Measurements from ENCODE around the gene LASP1.
A peak's percentile ranks its signal among the peaks of the same experiment; 100 is the strongest.
"Not testable (repeated sequence)": the region's sequence is repeated elsewhere in the genome, so short reads cannot be mapped to it uniquely, and the experiment has no call there.

The LASP1 gene

GRCh38 chr17:38869526-38870258, at the start of gene LASP1:
LASP1 (plus strand) TSS chr17:38870058; CDS start chr17:38870190, 132 bp downstream.
- DNase-seq: peak; percentile 80

GRCh38 chr17:38824899-38825761, 44.7 kb upstream of the LASP1 start, which contains the start of gene CWC25:
CWC25 (minus strand) TSS chr17:38825321; CDS start chr17:38825183, 138 bp downstream.
- DNase-seq: peak; percentile 75

- DNase-seq: no peak
Measured at GRCh38 chr17:38825762-38826247, 44.1 kb upstream of the LASP1 start.

GRCh38 chr17:38844261-38844757, 25.5 kb upstream of the LASP1 start:
- DNase-seq: no peak

- DNase-seq: no peak
Measured at GRCh38 chr17:38848557-38848891, 21.3 kb upstream of the LASP1 start.

GRCh38 chr17:38848939-38849605, 20.8 kb upstream of the LASP1 start:
- no peak for DNase-seq

- DNase-seq: no peak
Measured at GRCh38 chr17:38850374-38850773, 19.5 kb upstream of the LASP1 start.

- no peak for DNase-seq
Measured at GRCh38 chr17:38851434-38851833, 18.4 kb upstream of the LASP1 start.

- DNase-seq: no peak
Measured at GRCh38 chr17:38852771-38853291, 17.0 kb upstream of the LASP1 start.

GRCh38 chr17:38853292-38854219, 16.3 kb upstream of the LASP1 start, which contains the start of gene RPL23:
RPL23 (minus strand) TSS chr17:38853721; CDS start chr17:38853710, 11 bp downstream.
- DNase-seq: peak; percentile 92

- DNase-seq: not testable (repeated sequence)
Measured at GRCh38 chr17:38855101-38855714, 14.7 kb upstream of the LASP1 start.

- no peak for DNase-seq
Measured at GRCh38 chr17:38857271-38857670, 12.6 kb upstream of the LASP1 start.

GRCh38 chr17:38861399-38861843, 8.4 kb upstream of the LASP1 start:
- DNase-seq: no peak

GRCh38 chr17:38864636-38865398, 5.0 kb upstream of the LASP1 start:
- DNase-seq: no peak

- DNase-seq: no peak
Measured at GRCh38 chr17:38867179-38867967, 2.5 kb upstream of the LASP1 start.

GRCh38 chr17:38867968-38868816, 1.7 kb upstream of the LASP1 start:
- no peak for DNase-seq

GRCh38 chr17:38868817-38869525, 887 bp upstream of the LASP1 start:
- peak; percentile 69 for DNase-seq

Measured in NCI-H1048 (cell line).